Esophagus (tissue), 2 donors: ENCODE measurements around the gene RFTN2. TPM values are rescaled to one million over a fixed set of nuclear protein-coding genes. Genes with fewer than 3 reads are reported as not detected.

ENCODE experiments used
- H3K27ac ChIP-seq, 2 donors: one replicate each; pipeline ENCODE4 v1.5.1; 2013; ENCODE audit warnings: low read depth in 2 of 2, mild to moderate bottlenecking in 2 of 2, inconsistent platforms in 1 of 2, low read length in 1 of 2, moderate library complexity in 1 of 2
- H3K27me3 ChIP-seq, 2 donors: one replicate each; pipeline ENCODE4 v1.6.1; 2013; ENCODE audit warnings: low read length in 2 of 2, control low read depth in 1 of 2, mild to moderate bottlenecking in 1 of 2; ENCODE audit not compliant: insufficient read depth in 2 of 2, control insufficient read depth in 1 of 2
- H3K36me3 ChIP-seq, 2 donors: one replicate each; pipeline ENCODE4 v1.6.1; 2013; ENCODE audit warnings: low read length in 1 of 2; ENCODE audit not compliant: control insufficient read depth in 2 of 2, insufficient read depth in 2 of 2
- H3K4me1 ChIP-seq, 2 donors: one replicate each; pipeline ENCODE4 v1.6.1; 2013; ENCODE audit warnings: low read length in 1 of 2; ENCODE audit not compliant: control insufficient read depth in 2 of 2, insufficient read depth in 2 of 2
- H3K4me3 ChIP-seq, 2 donors: one replicate each; pipeline ENCODE4 v1.5.1; 2013; ENCODE audit warnings: low read length in 2 of 2, mild to moderate bottlenecking in 2 of 2, low read depth in 1 of 2, moderate library complexity in 1 of 2
- H3K9me3 ChIP-seq, 2 donors: one replicate each; pipeline ENCODE4 v1.6.1; 2013; ENCODE audit warnings: mild to moderate bottlenecking in 2 of 2, low read depth in 1 of 2, low read length in 1 of 2, moderate library complexity in 1 of 2; ENCODE audit not compliant: control insufficient read depth in 2 of 2, insufficient read depth in 1 of 2
- WGBS, 2 donors: extraction: QIAGEN DNeasy Blood & Tissue Kit; methylation state at CpG; one replicate each; pipeline ENCODE4 v1.1.7; 2013; 5-methylcytosine and 5-hydroxymethylcytosine counted together
- polyA plus RNA-seq, 2 donors: library from polyadenylated mRNA; stranded (reverse); fragments of 200-250 nt; gene quantifications; one replicate each; pipeline ENCODE4 v1.2.3, GENCODE V29; 2013
- donor health status: healthy with polysubstance abuse.
- donor health status: Bipolar disorder and iron deficiency.

Gene RFTN2
- polyA plus RNA-seq, 2 donors: 0.24 to 0.38 TPM

GRCh38 chr2:197677056-197677455, 1.7 kb upstream of the RFTN2 start:
- Histone ChIP-seq H3K27me3 (no peaks in the 10 kb centered on the region), H3K4me1 (no peaks in the 10 kb centered on the region), H3K36me3 (no peaks in the 10 kb centered on the region), H3K9me3 (no peaks in the 10 kb centered on the region), H3K27ac (no peak overlapping the region), H3K4me3 (no peak overlapping the region)
- 72 to 85% methylated on average over 3 of the region's 3 CpGs for WGBS, 2 donors

GRCh38 chr2:197675711-197676188, 363 bp upstream of the RFTN2 start:
- 47 to 49% methylated on average over 6 of the region's 6 CpGs for WGBS, 2 donors
- Histone ChIP-seq H3K27ac (no peak overlapping the region), H3K4me3 (no peak overlapping the region), H3K27me3 (no peaks in the 10 kb centered on the region), H3K4me1 (no peaks in the 10 kb centered on the region), H3K9me3 (no peaks in the 10 kb centered on the region), H3K36me3 (no peaks in the 10 kb centered on the region)

GRCh38 chr2:197674591-197674990, 796 bp downstream of the RFTN2 start:
- H3K27ac ChIP-seq: no peak overlapping the region
- WGBS, 2 donors: 25 to 26% methylated on average over 3 of the region's 3 CpGs
- no peaks in the 10 kb centered on the region for H3K36me3 ChIP-seq
- H3K27me3 ChIP-seq: no peaks in the 10 kb centered on the region
- H3K9me3 ChIP-seq: no peaks in the 10 kb centered on the region
- no peaks in the 10 kb centered on the region for H3K4me1 ChIP-seq
- peak overlapping the region in 1 of 2 donors; percentile 19 for H3K4me3 ChIP-seq

GRCh38 chr2:197674060-197674459, 1.3 kb downstream of the RFTN2 start:
- Histone ChIP-seq H3K27me3 (no peaks in the 10 kb centered on the region), H3K4me3 (no peak overlapping the region)
- 37 to 46% methylated on average over 1 of the region's 1 CpG for WGBS, 2 donors

GRCh38 chr2:197673606-197674005, 1.8 kb downstream of the RFTN2 start:
- Histone ChIP-seq H3K36me3 (no peaks in the 10 kb centered on the region), H3K4me3 (no peak overlapping the region), H3K27ac (no peak overlapping the region), H3K9me3 (no peaks in the 10 kb centered on the region), H3K4me1 (no peaks in the 10 kb centered on the region), H3K27me3 (no peaks in the 10 kb centered on the region)
- WGBS, 2 donors: 26 to 33% methylated on average over 1 of the region's 1 CpG

More at GRCh38 chr2:197674060-197674459, 1.3 kb downstream of the RFTN2 start:
- H3K9me3 ChIP-seq: no peaks in the 10 kb centered on the region
- no peaks in the 10 kb centered on the region for H3K36me3 ChIP-seq
- H3K27ac ChIP-seq: no peak overlapping the region
- no peaks in the 10 kb centered on the region for H3K4me1 ChIP-seq

- peaks cover 0 to under 1% of the 10 kb centered on the region in 2 donors for H3K9me3 ChIP-seq
- H3K36me3 ChIP-seq: peaks cover 0 to 2% of the 10 kb centered on the region in 2 donors
- no peak overlapping the region for H3K27ac ChIP-seq
- H3K27me3 ChIP-seq: no peaks in the 10 kb centered on the region
- no peak overlapping the region for H3K4me3 ChIP-seq
- WGBS, 2 donors: 60 to 61% methylated on average over 5 of the region's 5 CpGs
- no peaks in the 10 kb centered on the region for H3K4me1 ChIP-seq
Measured at GRCh38 chr2:197673106-197673505, 2.3 kb downstream of the RFTN2 start.

- 46 to 56% methylated on average over 1 of the region's 1 CpG for WGBS, 2 donors
- Histone ChIP-seq H3K27ac (no peak overlapping the region), H3K4me3 (no peak overlapping the region), H3K4me1 (no peaks in the 10 kb centered on the region), H3K27me3 (no peaks in the 10 kb centered on the region), H3K9me3 (peaks cover 0 to 4% of the 10 kb centered on the region in 2 donors), H3K36me3 (peaks cover 0 to 2% of the 10 kb centered on the region in 2 donors)
Measured at GRCh38 chr2:197672371-197672893, 3.0 kb downstream of the RFTN2 start.

- H3K9me3 ChIP-seq: peaks cover 0 to 4% of the 10 kb centered on the region in 2 donors
- H3K36me3 ChIP-seq: peaks cover 0 to 2% of the 10 kb centered on the region in 2 donors
- no peak overlapping the region for H3K4me3 ChIP-seq
- no peak overlapping the region for H3K27ac ChIP-seq
- no peaks in the 10 kb centered on the region for H3K27me3 ChIP-seq
- H3K4me1 ChIP-seq: no peaks in the 10 kb centered on the region
Measured at GRCh38 chr2:197669077-197669476, 6.3 kb downstream of the RFTN2 start.

- WGBS, 2 donors: 91% methylated on average over 3 of the region's 3 CpGs
- Histone ChIP-seq H3K4me3 (no peak overlapping the region), H3K27me3 (no peaks in the 10 kb centered on the region), H3K27ac (no peak overlapping the region), H3K4me1 (no peaks in the 10 kb centered on the region), H3K36me3 (peaks cover 0 to 2% of the 10 kb centered on the region in 2 donors), H3K9me3 (peaks cover 0 to 4% of the 10 kb centered on the region in 2 donors)
Measured at GRCh38 chr2:197668296-197668695, 7.1 kb downstream of the RFTN2 start.

GRCh38 chr2:197666277-197666676, 9.1 kb downstream of the RFTN2 start:
- H3K36me3 ChIP-seq: peaks cover 0 to 2% of the 10 kb centered on the region in 2 donors
- no peaks in the 10 kb centered on the region for H3K27me3 ChIP-seq
- H3K4me3 ChIP-seq: no peak overlapping the region
- H3K9me3 ChIP-seq: peaks cover 0 to 4% of the 10 kb centered on the region in 2 donors
- H3K4me1 ChIP-seq: no peaks in the 10 kb centered on the region
- H3K27ac ChIP-seq: no peak overlapping the region
